WI38 (cell line): ENCODE data around the gene GON7.

Source experiments
- H3K4me3 ChIP-seq: 2 replicates; pipeline ENCODE4 v1.5.1; 2011; ENCODE audit warnings: low read depth, mild to moderate bottlenecking, control low read depth, low read length
- CTCF ChIP-seq: IDR thresholded peaks from 2 replicates; pipeline ENCODE4 v1.5.1; 2012; ENCODE audit warnings: low read depth, mild to moderate bottlenecking, control low read depth, low read length

The GON7 gene

GRCh38 chr14:93195316-93195999 is 11.4 kb downstream of the GON7 start:
- TF ChIP-seq CTCF: no peak
- H3K4me3 ChIP-seq: no peak overlapping the region

DNA sequence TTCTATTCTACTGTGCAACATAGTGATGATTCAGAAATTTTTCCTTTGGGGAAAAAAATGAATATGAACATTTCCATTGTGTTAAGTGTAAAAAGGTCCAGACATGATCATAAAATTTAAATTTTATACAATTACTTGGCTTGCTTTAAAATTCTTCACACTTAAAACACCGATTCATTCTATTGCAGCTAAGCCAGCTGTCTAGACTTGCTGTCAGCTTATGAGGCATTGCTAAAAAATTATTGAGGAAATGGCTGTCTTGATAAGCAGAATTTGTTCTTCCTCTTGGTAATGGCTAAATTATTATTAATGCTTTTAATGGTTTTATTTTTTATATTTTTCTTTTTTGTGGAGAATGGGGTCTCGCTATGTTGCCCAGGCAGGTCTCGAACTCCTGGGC is 19.9 kb downstream of the GON7 start:
- TF ChIP-seq CTCF: no peak
- no peak overlapping the region for H3K4me3 ChIP-seq

GRCh38 chr14:93186466-93186865 is 20.4 kb downstream of the GON7 start:
- TF ChIP-seq CTCF: no peak
- no peak overlapping the region for H3K4me3 ChIP-seq

DNA sequence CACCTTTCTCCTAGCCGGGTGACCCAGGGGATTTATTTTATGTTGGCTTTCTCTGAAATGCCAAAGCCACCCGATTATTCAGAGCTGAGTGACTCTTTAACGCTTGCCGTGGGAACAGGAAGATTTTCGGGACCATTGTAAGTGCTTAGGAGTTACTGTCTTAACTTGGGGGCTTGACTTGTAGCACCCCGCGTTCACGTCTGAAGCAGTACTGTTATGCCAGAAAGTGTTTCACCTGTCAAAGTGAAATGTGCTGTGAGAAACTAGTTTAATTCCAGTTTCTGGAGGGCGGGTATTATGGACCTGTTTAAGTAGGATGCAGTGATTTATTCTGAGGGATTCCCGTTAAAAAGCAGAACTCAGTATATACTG is 21.5 kb downstream of the GON7 start:
- TF ChIP-seq CTCF: no peak
- peak overlapping the region; percentile 92 for H3K4me3 ChIP-seq

- H3K4me3 ChIP-seq: peak within 1 kb of the TSS; percentile 92
- no peak for TF ChIP-seq CTCF
Observed at GRCh38 chr14:93184391-93185348, 22.2 kb downstream of the GON7 start, which contains the start of the genes LYSET and MOAP1. Gene LYSET, plus strand, starts transcription at chr14:93185317. Its CDS starts 89 bp downstream, at chr14:93185406. Gene MOAP1, minus strand, starts transcription at chr14:93184897. Its CDS starts 655 bp downstream, at chr14:93184242.

DNA sequence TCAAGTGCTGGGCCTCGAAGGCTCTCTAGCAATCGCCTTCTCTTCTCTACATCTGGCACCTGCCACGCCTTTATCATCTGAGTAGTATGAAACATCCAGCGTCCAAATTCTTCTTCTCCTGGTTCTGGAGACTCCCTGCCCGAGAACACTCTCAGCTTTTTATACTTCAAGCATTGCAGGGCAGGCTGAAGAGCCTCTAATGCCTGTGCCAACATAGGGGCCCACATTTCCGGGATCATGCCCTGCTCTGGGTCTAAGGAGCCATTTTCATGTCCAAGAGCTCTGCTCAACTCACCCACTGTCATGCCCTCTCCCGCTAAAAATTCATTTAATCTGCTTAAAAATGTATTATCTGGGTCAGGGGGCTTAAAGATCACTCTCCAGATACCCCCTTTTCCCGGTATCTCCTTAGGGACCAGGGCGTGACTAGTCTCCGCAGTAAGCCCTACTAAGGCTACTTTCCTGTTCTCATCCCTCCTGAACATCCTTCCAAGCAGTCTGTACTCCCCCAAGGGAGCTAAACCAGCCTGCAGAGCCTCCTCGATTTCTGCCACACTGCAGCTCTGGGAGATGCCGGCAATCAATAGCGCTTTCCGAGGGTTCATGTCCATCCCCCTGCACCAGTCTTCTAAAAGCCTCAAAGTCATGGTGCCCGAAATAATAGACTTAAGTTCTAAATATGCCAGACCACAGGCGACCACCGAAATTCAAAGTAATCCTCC is 23.1 kb downstream of the GON7 start:
- peak overlapping the region; percentile 92 for H3K4me3 ChIP-seq
- no peak for TF ChIP-seq CTCF
